ENCODE measurements around the gene GLE1.

The GLE1 gene

DNA sequence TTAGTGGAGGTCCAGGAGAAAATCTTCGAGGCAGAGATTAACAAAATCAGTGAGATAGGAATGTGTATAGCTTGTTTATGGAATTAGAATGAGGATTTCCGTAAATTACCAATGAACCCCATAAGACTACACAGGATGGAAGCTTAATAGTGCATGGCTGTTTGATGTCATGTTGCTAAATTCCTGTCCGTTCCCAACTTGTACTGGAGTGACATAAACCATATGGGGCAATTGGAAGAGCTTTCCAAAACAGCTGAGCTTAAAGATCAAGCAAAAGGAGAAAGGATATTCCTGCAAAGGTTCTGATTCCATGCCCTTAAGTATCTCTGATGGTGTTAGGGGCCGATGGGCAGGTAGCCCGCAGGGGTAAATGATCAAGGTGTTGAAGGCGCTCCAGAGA is 17.4 kb downstream of the GLE1 start:
- Mint-ChIP-seq H3K9me3 (no peaks in the 10 kb centered on the region), H3K4me1 (ENCODE audit: low read depth) (peaks cover 3% of the 10 kb centered on the region), H3K27ac (no peak overlapping the region), H3K4me3 (no peak overlapping the region), H3K36me3 (ENCODE audit: low read depth) (peaks cover 88% of the 10 kb centered on the region), H3K27me3 (no peaks in the 10 kb centered on the region)
- no peak for DNase-seq

DNA sequence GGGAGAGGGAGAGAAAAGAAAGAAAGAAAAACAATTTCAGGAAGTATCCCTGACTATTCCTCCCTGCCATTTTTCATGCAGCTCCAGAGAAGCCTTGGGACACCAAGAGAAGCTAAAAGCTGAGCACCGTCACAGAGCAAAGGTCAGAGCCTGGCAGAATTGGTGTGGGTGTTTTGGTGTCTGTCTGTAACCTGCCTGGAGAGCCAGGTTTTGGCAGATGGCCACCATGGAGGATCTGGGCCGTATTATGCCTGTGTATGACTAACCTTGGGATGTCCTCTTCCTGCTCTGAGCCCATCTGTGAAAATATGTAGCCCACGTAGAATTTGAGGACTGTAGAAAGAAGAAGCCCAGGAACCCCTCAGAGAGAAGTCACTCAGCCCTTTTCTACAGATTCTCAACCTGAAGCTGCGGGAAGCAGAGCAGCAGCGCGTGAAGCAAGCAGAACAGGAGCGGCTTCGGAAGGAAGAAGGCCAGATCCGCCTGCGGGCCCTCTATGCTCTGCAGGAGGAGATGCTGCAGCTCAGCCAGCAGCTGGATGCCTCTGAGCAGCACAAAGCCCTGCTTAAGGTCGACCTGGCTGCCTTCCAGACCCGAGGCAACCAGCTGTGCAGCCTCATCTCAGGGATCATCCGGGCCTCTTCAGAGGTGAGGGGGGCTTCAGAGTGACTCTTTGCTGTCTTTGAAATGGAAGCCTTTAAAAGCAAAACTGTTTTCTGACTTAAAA is 18.8 kb downstream of the GLE1 start:
- no peaks in the 10 kb centered on the region for H3K27me3 Mint-ChIP-seq
- peaks cover 87% of the 10 kb centered on the region for H3K36me3 Mint-ChIP-seq (ENCODE audit: low read depth)
- H3K9me3 Mint-ChIP-seq, result no peaks in the 10 kb centered on the region
- no peaks in the 10 kb centered on the region for H3K4me1 Mint-ChIP-seq (ENCODE audit: low read depth)
- DNase-seq, result no peak
- no peak overlapping the region for H3K4me3 Mint-ChIP-seq
- H3K27ac Mint-ChIP-seq, result peak overlapping the region; percentile 34

DNA sequence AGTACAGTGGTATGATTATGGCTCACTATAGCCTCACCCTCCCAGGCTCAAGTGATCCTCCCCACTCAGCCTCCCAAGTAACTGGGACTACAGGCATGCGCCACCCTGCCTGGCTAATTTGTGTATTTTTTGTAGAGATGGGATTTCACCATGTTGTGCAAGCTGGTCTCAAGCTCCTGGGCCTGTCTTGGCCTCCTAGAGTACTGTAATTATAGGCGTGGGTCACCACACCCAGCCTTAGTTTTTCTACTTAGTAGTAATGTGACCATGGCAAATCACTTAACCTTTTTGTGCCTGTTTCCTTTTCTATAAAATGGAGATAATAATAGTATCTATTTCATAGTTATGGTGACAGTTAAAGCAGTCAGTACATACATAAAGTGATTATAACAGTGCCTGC is 22.2 kb downstream of the GLE1 start:
- H3K4me1 Mint-ChIP-seq (ENCODE audit: low read depth), result no peaks in the 10 kb centered on the region
- peak overlapping the region; percentile 51 for H3K27ac Mint-ChIP-seq

DNA sequence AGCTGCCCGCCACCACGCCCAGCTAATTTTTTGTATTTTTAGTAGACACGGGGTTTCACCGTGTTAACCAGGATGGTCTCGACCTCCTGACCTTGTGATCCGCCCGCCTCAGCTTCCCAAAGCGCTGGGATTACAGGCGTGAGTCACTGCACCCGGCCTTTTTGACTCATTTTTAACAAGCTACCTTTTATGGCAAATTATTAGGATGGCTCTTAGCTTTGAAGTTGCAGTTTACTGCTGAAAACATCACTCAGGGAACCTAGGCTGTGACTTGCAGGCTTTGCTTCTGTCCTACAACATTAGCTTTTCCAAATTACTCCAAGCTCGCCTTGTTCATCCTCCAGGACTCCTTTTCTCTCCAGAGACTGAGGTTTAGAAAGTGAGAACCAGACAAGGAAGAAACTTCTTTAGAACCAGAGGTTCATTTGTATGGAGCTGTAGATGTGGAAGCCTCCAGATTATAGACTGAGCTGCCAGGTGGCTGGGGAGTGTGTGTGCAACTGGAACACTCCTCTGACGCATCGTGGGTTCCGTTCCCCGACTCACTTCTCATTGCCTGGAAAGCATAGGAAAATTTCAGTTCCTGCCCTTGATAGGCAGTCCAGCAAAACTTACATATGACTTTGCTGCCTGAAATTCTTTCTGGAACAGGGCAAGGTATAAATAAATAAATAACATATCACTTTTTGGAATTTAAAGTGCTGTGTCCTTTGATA is 24.1 kb downstream of the GLE1 start:
- no peak for DNase-seq
- no peaks in the 10 kb centered on the region for H3K9me3 Mint-ChIP-seq
- H3K4me3 Mint-ChIP-seq, result no peak overlapping the region
- peaks cover 90% of the 10 kb centered on the region for H3K36me3 Mint-ChIP-seq (ENCODE audit: low read depth)
- H3K27me3 Mint-ChIP-seq, result no peaks in the 10 kb centered on the region
- H3K27ac Mint-ChIP-seq, result no peak overlapping the region
- H3K4me1 Mint-ChIP-seq (ENCODE audit: low read depth), result no peaks in the 10 kb centered on the region

More for the DNA sequence above, 22.2 kb downstream of the GLE1 start:
- Mint-ChIP-seq H3K27me3 (no peaks in the 10 kb centered on the region), H3K36me3 (ENCODE audit: low read depth) (peaks cover 90% of the 10 kb centered on the region), H3K4me3 (no peak overlapping the region), H3K9me3 (no peaks in the 10 kb centered on the region)
- DNase-seq, result no peak

DNA sequence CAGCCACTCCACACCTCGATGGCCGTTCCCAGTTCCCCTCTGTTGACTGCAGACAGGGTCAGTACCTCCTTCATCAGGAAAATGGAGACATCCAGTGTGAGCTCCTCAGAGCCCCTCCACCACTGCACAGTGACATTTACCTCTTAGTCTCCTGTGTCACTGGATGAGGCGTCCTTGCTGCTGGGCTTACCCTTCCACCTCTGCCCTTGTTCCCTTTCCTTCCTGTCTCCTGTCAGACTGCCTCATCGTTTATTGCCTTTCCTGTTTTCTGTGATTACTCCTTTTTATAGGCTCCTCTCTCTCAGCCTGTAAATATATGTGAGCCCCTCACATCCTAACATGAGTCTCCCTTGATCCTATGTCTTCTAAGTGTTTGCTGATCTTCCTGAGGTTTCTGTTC is 24.7 kb downstream of the GLE1 start:
- Mint-ChIP-seq H3K27me3 (no peaks in the 10 kb centered on the region), H3K9me3 (no peaks in the 10 kb centered on the region), H3K4me3 (no peak overlapping the region), H3K36me3 (ENCODE audit: low read depth) (peaks cover 90% of the 10 kb centered on the region), H3K27ac (peak overlapping the region; percentile 2), H3K4me1 (ENCODE audit: low read depth) (no peaks in the 10 kb centered on the region)
- no peak for DNase-seq

DNA sequence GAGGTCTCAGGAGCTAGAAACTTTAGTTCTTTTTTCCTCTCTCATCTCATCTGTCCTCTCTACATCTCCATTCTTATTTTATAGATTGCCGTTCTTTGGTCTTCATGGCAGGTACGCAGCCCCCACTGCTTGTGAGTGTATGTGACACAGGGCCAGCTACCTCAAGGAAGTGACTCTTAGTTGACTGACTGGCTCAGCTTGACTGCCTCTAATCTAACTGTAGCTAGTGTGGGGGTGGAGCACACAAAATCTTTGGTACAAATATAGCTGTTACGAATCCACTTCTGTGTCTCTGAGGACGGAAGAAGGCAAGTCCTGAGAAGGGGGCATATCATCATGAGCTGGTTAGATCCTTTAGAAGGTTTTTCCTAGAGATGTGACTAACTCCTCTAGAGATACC is 28.1 kb downstream of the GLE1 start:
- Mint-ChIP-seq H3K4me1 (ENCODE audit: low read depth) (no peaks in the 10 kb centered on the region), H3K27me3 (no peaks in the 10 kb centered on the region), H3K27ac (peak overlapping the region; percentile 38), H3K36me3 (ENCODE audit: low read depth) (peaks cover 82% of the 10 kb centered on the region), H3K9me3 (no peaks in the 10 kb centered on the region), H3K4me3 (no peak overlapping the region)
- DNase-seq, result no peak

DNA sequence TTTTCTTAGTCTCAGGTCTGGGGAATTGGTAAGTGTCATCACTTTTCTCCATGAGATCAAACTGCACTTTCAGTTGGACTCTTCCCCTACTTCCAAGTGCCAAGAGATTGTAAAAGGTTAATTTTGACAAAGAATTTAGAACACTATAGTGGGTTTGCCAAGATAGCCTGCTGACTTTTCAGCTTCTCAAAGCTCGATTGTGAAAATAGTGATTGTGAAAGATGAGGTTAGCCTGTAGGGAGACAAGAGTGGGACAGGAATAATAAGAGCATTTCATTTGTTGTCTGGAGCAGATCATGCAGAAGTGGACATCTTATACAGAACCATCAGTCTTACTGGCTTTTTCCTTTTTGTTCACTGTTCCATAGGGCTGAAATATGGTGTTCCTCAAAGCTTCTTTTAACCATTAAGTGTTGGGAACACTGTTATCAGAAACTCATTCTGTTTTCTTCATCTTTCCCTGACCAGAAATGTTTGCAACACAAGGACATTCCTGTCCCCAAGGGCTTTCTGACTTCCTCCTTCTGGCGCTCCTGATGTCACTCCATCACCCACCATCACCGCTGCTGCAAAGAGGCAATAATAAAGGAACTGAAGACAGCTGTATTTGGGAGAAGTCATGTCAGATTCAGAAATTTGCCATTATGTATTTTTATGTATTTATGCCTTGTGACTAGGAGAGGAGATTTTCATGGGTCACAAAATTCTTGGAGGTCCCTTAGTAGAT is 36.3 kb downstream of the GLE1 start:
- Mint-ChIP-seq H3K27me3 (no peaks in the 10 kb centered on the region), H3K4me1 (ENCODE audit: low read depth) (peaks cover 4% of the 10 kb centered on the region), H3K4me3 (no peak overlapping the region), H3K9me3 (no peaks in the 10 kb centered on the region), H3K27ac (no peak overlapping the region), H3K36me3 (ENCODE audit: low read depth) (peaks cover 72% of the 10 kb centered on the region)
- no peak for DNase-seq

DNA sequence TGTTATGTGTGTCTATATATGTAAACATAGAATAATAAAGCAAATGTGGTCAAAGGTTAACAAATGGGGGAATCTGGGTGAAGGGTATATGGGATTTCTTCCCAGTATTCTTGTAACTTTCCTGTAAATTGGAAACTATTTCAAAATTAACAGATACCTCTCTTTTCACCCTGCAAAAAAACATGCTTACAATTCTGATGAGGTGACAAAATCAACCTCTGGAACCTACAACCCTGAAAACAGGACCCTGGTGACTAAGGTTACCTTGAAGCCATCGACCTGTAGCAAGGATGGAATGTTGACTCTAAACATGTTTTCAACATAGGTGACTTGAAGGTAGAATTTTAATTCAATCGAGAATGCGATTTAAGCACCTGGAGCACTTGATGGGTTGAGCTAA is 42.0 kb downstream of the GLE1 start:
- H3K27ac Mint-ChIP-seq, result no peak overlapping the region
- peaks cover 25% of the 10 kb centered on the region for H3K4me1 Mint-ChIP-seq (ENCODE audit: low read depth)
- H3K4me3 Mint-ChIP-seq, result no peak overlapping the region
- peaks cover 18% of the 10 kb centered on the region for H3K36me3 Mint-ChIP-seq (ENCODE audit: low read depth)
- H3K27me3 Mint-ChIP-seq, result no peaks in the 10 kb centered on the region
- no peak for DNase-seq
- no peaks in the 10 kb centered on the region for H3K9me3 Mint-ChIP-seq

DNA sequence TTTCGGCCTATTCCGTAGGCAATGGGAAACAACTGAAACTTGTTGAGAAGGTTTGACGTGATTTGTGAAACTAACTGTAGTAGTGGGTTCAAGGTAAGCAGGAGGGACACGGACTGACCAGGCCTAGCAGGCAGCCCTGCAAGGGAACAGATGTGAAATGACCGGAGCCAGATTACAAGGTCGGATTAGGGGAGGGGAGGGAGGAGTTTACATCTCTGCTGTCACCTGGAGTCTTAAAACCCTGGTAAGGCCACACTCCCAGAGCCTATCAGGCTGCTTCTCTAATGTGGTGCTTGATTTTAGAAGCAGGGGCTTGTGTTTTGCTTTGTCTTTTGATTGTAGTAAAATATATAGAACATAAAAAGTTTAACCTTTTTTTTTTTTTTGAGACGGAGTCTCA is 44.4 kb downstream of the GLE1 start:
- no peak for DNase-seq
- peaks cover 6% of the 10 kb centered on the region for H3K36me3 Mint-ChIP-seq (ENCODE audit: low read depth)
- H3K27me3 Mint-ChIP-seq, result no peaks in the 10 kb centered on the region
- peaks cover 30% of the 10 kb centered on the region for H3K4me1 Mint-ChIP-seq (ENCODE audit: low read depth)
- no peaks in the 10 kb centered on the region for H3K9me3 Mint-ChIP-seq
- no peak overlapping the region for H3K27ac Mint-ChIP-seq
- H3K4me3 Mint-ChIP-seq, result no peak overlapping the region

DNA sequence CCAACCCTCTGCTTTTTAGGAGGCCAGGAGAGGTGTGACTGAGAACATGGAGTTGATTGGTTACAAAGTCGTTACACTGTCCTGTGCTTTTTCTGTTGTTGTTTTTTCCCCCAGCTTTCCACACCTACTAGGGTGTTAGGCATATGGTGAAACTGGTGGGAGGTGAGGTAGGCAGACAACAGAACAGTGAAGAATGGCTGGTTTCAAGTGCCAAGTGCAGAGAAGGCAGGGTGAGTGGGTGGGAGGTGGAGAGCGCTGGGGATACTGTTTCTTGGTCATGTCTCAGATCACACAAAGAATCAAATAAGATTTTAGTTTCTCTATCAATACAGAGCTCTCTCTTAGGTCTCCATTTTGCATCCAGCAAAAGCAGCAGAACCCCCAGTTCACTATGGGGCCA is 45.7 kb downstream of the GLE1 start:
- H3K4me1 Mint-ChIP-seq (ENCODE audit: low read depth), result peaks cover 30% of the 10 kb centered on the region
- peak overlapping the region; percentile 89 for H3K27ac Mint-ChIP-seq
- peak; percentile 58 for DNase-seq
- no peaks in the 10 kb centered on the region for H3K9me3 Mint-ChIP-seq
- peaks cover 5% of the 10 kb centered on the region for H3K36me3 Mint-ChIP-seq (ENCODE audit: low read depth)
- H3K4me3 Mint-ChIP-seq, result no peak overlapping the region
- no peaks in the 10 kb centered on the region for H3K27me3 Mint-ChIP-seq

DNA sequence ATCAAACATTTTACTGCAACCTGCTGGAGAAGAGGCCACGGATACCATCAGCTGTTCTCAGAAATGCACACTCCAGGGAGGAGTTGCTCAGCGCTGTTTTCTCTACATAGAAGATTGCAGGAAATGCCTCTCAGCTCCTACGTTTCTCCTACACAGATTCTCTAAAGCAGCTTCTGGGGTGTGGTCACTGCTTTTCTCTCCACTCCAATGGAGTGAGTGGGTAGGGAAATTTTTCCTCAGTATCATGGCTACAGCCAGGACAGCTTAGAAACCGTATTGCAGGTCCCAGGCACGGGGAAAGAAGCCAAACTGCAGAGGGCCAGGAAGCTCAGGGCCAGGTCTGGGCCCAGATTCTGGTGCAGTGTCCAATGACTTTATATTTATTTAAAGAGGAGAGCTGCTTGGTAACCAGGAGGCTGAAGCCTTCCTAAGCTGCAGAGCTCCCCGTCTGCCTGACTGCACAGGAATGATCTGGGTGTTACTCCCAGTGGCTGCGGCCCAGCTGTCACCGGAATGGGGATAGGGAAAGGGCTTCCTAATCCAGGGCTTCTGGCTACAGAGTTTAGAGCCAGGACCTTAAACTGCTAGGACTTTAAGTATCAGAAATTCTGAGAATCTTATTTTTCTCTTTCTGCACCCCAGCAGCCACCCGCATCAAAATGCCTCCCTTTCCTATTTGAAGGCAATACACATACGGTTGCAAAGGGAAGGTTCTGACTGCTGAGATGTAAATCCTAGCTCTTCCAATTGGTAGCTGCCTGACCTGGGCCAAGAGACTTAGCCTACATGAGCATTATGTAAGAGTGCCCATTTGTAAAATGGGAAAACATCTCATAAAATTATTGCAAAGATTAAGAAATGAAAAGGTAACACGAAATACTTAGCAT is 46.5 kb downstream of the GLE1 start:
- DNase-seq, result no peak
- H3K4me3 Mint-ChIP-seq, result no peak overlapping the region
- H3K27ac Mint-ChIP-seq, result peak overlapping the region; percentile 96
- H3K9me3 Mint-ChIP-seq, result no peaks in the 10 kb centered on the region
- peaks cover 31% of the 10 kb centered on the region for H3K4me1 Mint-ChIP-seq (ENCODE audit: low read depth)
- peaks cover 5% of the 10 kb centered on the region for H3K36me3 Mint-ChIP-seq (ENCODE audit: low read depth)
- H3K27me3 Mint-ChIP-seq, result no peaks in the 10 kb centered on the region

DNA sequence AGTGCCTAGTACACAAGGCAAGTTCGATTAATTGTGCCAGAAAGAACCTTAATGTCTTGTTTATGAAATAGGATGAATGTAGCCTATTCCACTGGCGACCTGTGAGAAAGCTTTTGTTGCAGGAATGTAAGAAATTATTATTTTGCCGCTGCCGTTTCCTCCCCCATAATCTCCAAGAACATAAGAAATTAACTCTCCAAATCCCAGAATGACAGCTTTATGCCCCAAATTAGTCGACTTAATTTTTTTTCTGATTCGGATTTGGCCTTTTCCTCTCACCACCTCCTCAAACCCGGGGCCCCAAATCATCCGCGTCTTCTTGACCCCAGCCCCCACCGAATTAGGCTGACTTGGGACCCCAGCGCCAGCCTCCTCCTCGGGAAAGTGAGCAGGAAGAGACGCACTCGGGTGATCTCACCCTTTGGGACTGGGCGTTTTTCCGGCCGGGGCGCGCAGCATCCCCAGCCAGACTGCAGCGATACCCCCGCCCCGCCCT is 47.2 kb downstream of the GLE1 start:
- Mint-ChIP-seq H3K9me3 (no peaks in the 10 kb centered on the region), H3K36me3 (ENCODE audit: low read depth) (peaks cover 7% of the 10 kb centered on the region), H3K27ac (peak overlapping the region; percentile 96), H3K4me3 (no peak overlapping the region), H3K27me3 (no peaks in the 10 kb centered on the region), H3K4me1 (ENCODE audit: low read depth) (peaks cover 38% of the 10 kb centered on the region)
- no peak for DNase-seq

DNA sequence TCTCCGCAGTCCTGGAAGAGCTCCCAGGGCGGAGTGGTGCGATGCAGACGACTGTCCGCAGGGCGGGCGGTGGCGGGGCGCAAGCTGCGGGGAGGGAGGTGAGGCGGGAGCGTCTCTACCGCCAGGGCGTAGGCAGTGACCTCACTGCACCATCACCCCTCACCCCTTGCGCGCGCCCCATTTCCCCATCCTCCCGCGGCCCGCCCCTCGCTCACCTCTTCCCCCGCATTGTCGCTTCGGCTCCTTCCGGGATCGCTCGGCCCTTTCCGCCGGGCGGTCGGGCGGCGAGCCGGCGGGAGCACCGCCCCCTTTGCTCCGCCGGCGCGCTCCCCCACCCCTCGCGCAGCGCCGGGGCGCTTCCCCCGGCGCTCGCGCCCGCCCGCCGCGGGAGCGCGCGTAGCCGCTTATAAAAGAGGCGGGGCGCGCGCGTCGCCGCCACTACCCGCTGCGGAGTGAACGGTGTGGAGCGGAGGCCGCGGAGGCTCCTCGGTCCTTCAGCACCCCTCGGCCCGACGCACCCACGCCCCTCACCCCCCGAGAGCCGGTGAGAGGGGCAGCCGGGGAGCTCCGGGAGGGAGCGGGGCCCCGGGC is 47.7 kb downstream of the GLE1 start, which contains the start of gene SPTAN1:
Gene SPTAN1 (plus strand): TSS at position 435 of the 591 bp plus-strand sequence. CDS start 14,154 bp downstream, outside the sequence.
- peaks cover 44% of the 10 kb centered on the region for H3K4me1 Mint-ChIP-seq (ENCODE audit: low read depth)
- H3K27me3 Mint-ChIP-seq, result no peaks in the 10 kb centered on the region
- H3K4me3 Mint-ChIP-seq, result no peak within 1 kb of the TSS
- peak within 1 kb of the TSS; percentile 96 for H3K27ac Mint-ChIP-seq
- peak; percentile 96 for DNase-seq
- no peaks in the 10 kb centered on the region for H3K9me3 Mint-ChIP-seq
- H3K36me3 Mint-ChIP-seq (ENCODE audit: low read depth), result peaks cover 12% of the 10 kb centered on the region

Data from activated T-cell treated with anti-CD3 and anti-CD28 coated beads, Interleukin-2, amount 50 U/mL, for 24 hours (primary cell).